ENCODE results near the gene PRRT1B. TPM values are rescaled to one million over a fixed set of nuclear protein-coding genes. Genes with fewer than 3 reads are reported as not detected.

Gene PRRT1B
- total and polyA plus RNA-seq, 4 donors: 0.96 to 7.9 (median 3.8) TPM

- Histone ChIP-seq H3K27ac (ENCODE audit: low read depth in 1 of 2, low read length in 1 of 2) (no peak overlapping the region), H3K9ac (ENCODE audit: insufficient read depth in 1 of 2, low read length in 2 of 2) (no peak overlapping the region), H3K27me3 (ENCODE audit: control insufficient read depth in 3 of 3, insufficient read depth in 3 of 3, low read length in 2 of 3) (no peaks in the 10 kb centered on the region), H3K9me3 (ENCODE audit: control insufficient read depth in 4 of 4, insufficient read depth in 3 of 4, low read length in 3 of 4) (peaks cover 0 to 5% (median 0%) of the 10 kb centered on the region in 4 donors), H3K36me3 (ENCODE audit: control insufficient read depth in 4 of 4, insufficient read depth in 4 of 4, low read length in 4 of 4) (peaks cover 2 to 5% (median 4%) of the 10 kb centered on the region in 4 donors), H3K4me3 (no peak overlapping the region), H3K4me1 (ENCODE audit: control insufficient read depth in 5 of 5, insufficient read depth in 5 of 5, low read length in 5 of 5) (no peaks in the 10 kb centered on the region)
- DNase-seq (no peak), ATAC-seq (ENCODE audit: insufficient read depth, low FRiP score) (no peak)
- no peak for TF ChIP-seq CTCF (IDR thresholded peaks at IDR 0.05; ENCODE audit: control extremely low read depth, extremely low read depth)
- 95 to 98% methylated on average over 5 of the region's 5 CpGs for WGBS, 2 donors
Measured at GRCh38 chr9:131565369-131565768, 20.0 kb downstream of the PRRT1B start.

- no peak overlapping the region for H3K4me3 ChIP-seq
- no peak for DNase-seq
- 99 to 100% methylated on average over 3 of the region's 3 CpGs for WGBS, 2 donors
- no peak for TF ChIP-seq CTCF (IDR thresholded peaks at IDR 0.05; ENCODE audit: control extremely low read depth, extremely low read depth)
- H3K27me3 ChIP-seq (ENCODE audit: control insufficient read depth in 3 of 3, insufficient read depth in 3 of 3, low read length in 2 of 3): no peaks in the 10 kb centered on the region
- no peak overlapping the region for H3K27ac ChIP-seq (ENCODE audit: low read depth in 1 of 2, low read length in 1 of 2)
- H3K4me1 ChIP-seq (ENCODE audit: control insufficient read depth in 5 of 5, insufficient read depth in 5 of 5, low read length in 5 of 5): no peaks in the 10 kb centered on the region
- H3K36me3 ChIP-seq (ENCODE audit: control insufficient read depth in 4 of 4, insufficient read depth in 4 of 4, low read length in 4 of 4): peaks cover 2 to 7% (median 4%) of the 10 kb centered on the region in 4 donors
- H3K9me3 ChIP-seq (ENCODE audit: control insufficient read depth in 4 of 4, insufficient read depth in 3 of 4, low read length in 3 of 4): peaks cover 0 to 5% (median 0%) of the 10 kb centered on the region in 4 donors
- ATAC-seq (ENCODE audit: insufficient read depth, low FRiP score): no peak
- H3K9ac ChIP-seq (ENCODE audit: insufficient read depth in 1 of 2, low read length in 2 of 2): no peak overlapping the region
Measured at GRCh38 chr9:131566158-131566557, 20.8 kb downstream of the PRRT1B start.

GRCh38 chr9:131567910-131568309 lies 22.6 kb downstream of the PRRT1B start:
- H3K36me3 ChIP-seq (ENCODE audit: control insufficient read depth in 4 of 4, insufficient read depth in 4 of 4, low read length in 4 of 4): peaks cover 2 to 11% (median 4%) of the 10 kb centered on the region in 4 donors
- H3K9me3 ChIP-seq (ENCODE audit: control insufficient read depth in 4 of 4, insufficient read depth in 3 of 4, low read length in 3 of 4): no peaks in the 10 kb centered on the region
- H3K4me3 ChIP-seq: no peak overlapping the region
- no peak for ATAC-seq (ENCODE audit: insufficient read depth, low FRiP score)
- TF ChIP-seq CTCF (IDR thresholded peaks at IDR 0.05; ENCODE audit: control extremely low read depth, extremely low read depth): no peak
- H3K9ac ChIP-seq (ENCODE audit: insufficient read depth in 1 of 2, low read length in 2 of 2): no peak overlapping the region
- no peaks in the 10 kb centered on the region for H3K27me3 ChIP-seq (ENCODE audit: control insufficient read depth in 3 of 3, insufficient read depth in 3 of 3, low read length in 2 of 3)
- no peak overlapping the region for H3K27ac ChIP-seq (ENCODE audit: low read depth in 1 of 2, low read length in 1 of 2)
- no peaks in the 10 kb centered on the region for H3K4me1 ChIP-seq (ENCODE audit: control insufficient read depth in 5 of 5, insufficient read depth in 5 of 5, low read length in 5 of 5)
- DNase-seq: no peak
- WGBS, 2 donors: 96 to 97% methylated on average over 8 of the region's 8 CpGs

Data from lung (tissue), 12 donors.